ENCODE measurements around the gene MXRA7.
"Not testable (repeated sequence)": the region's sequence is repeated elsewhere in the genome, so short reads cannot be mapped to it uniquely, and the experiment has no call there.

Gene MXRA7

GRCh38 chr17:76641501-76641900 lies 69.3 kb downstream of the MXRA7 start:
- no peak for DNase-seq

- DNase-seq, result no peak
Measured at GRCh38 chr17:76640550-76641380, 70.0 kb downstream of the MXRA7 start.

- DNase-seq, result no peak
Measured at GRCh38 chr17:76638263-76638662, 72.5 kb downstream of the MXRA7 start.

GRCh38 chr17:76636486-76637206 lies 74.1 kb downstream of the MXRA7 start:
- DNase-seq, result not testable (repeated sequence)

- DNase-seq, result no peak
Measured at GRCh38 chr17:76635659-76636360, 75.0 kb downstream of the MXRA7 start.

GRCh38 chr17:76635039-76635438 lies 75.7 kb downstream of the MXRA7 start:
- no peak for DNase-seq

- DNase-seq, result no peak
Measured at GRCh38 chr17:76633628-76634328, 77.0 kb downstream of the MXRA7 start.

GRCh38 chr17:76631821-76632565 lies 78.8 kb downstream of the MXRA7 start:
- DNase-seq, result no peak

- no peak for DNase-seq
Measured at GRCh38 chr17:76630151-76630550, 80.6 kb downstream of the MXRA7 start.
